GM18517 (cell line): Measurements from ENCODE around the gene CDK2AP2.
"Not testable (repeated sequence)": the region's sequence is repeated elsewhere in the genome, so short reads cannot be mapped to it uniquely, and the experiment has no call there.

Experiments used
- ATAC-seq: cut with Tn5 transposase; IDR thresholded peaks from one replicate; pipeline ENCODE4 v1.9.1; 2021; ENCODE audit warnings: mild to moderate bottlenecking, moderate library complexity; ENCODE audit not compliant: unreplicated experiment

CDK2AP2 gene

DNA sequence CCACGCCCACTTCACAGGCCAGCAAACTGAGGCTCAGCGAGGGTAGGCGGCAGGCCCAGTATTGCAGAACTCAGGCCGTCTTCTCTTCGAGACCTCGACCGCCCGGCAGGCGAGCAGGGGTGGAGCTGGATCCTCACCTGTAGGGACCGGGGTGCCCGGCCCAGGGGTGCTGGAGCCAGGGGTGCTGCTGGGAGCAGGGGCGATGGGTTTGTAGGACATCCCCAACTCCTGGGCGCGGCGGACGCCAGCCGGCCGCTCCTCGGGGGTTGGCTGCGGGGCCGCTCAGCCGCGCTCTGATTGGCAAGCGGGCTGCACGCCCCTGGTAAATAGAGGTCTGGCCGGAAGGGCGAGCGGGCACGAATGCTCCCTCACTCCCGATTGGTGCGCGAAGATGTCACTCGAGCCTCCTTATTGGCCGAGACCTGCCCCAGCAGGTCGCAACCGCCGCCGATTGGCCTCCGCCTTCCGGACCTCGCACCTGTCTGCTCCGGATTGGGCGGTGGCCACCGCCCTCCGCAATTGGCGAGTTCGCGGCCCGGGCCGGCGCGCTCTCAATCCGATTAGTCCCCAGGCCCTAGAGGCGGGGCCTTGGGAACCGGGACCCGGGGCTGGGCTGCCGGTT, at the start of gene CDK2AP2:
CDK2AP2 (minus strand) TSS at position 299 of the 622 bp plus-strand sequence; CDS start at position 219, 80 bp downstream.
- ATAC-seq, result peak; percentile 73

GRCh38 chr11:67556244-67556643, 48.3 kb upstream of the CDK2AP2 start:
- no peak for ATAC-seq

DNA sequence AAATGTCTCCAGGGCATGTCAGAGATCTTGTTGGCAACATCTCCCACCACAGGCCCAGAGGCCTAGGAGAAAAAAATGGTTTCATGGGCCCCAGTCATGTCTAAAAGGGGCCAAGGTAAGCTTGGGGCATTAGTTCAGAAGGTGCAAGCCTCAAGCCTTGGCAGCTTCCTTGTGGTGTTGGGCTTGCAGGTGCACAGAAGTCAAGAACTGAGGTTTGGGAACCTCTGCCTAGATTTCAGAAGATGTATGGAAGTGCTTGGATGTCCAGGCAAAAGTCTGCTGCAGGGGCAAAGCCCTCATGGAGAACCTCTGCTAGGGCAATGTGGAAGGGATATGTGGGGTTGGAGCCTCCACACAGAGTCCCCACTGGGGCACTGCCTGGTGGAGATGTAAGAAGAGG, 43.7 kb upstream of the CDK2AP2 start:
- not testable (repeated sequence) for ATAC-seq

- ATAC-seq, result no peak
Measured at GRCh38 chr11:67551127-67551526, 43.2 kb upstream of the CDK2AP2 start.

DNA sequence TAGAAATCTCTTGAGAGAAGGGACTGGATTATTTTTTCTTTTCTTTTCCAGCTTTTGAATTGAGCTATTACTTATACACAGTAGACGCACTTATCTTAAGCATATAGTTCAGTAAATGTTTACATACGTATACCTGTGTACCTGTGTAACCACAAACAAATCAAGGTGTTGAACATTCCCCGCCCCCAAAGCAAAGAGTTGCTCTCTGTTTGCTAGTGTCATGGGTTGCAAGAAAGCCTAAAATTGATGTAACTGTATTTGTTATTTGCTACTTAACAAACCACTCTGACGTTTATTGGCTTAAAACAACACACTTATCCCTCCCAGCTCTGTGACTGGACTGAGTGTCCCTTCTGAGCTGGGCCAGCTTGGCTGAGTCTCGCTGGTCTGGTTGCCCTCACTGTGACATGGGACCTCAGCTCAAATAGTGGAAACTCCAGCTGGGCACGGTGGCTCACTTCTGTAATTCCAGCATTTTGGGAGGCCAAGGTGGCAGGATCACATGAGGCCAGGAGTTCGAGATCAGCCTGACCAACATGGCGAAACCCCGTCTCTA, 40.7 kb upstream of the CDK2AP2 start:
- ATAC-seq, result no peak

DNA sequence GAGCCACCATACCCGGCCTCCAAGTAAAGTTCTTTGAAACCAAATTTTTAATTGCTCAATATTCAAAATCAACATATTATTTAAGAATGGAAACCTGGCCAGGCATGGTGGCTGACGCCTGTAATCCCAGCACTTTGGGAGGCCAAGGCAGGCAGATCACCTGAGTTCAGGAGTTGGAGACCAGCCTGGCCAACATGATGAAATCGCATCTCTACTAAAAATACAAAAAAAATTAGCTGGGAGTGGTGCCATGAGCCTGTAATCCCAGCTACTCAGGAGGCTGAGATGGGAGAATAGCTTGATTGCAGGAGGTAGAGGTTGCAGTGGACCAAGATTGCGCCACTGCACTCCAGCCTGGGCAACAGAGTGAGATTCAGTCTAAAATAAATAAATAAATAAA, 40.1 kb upstream of the CDK2AP2 start:
- ATAC-seq, result not testable (repeated sequence)

DNA sequence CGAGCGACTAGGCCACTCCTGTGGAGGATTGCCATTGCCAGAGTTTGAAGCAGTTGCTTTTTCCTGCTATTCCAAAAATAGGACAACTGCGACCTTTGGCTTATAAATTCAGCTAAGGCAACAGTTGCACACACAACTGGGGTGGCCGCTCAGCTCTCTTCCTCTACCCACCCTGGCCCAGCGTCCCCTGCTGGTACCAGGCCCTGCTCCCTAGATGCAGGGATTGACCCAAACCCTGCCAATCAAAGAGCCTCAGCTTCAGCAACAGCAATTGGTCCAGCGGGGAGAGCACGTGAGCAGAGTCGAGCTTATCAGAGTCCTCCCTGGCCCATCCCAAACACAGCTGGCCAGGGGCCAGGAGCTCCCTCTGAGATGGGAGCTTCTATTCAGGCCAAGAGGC, 37.3 kb upstream of the CDK2AP2 start:
- ATAC-seq, result no peak

- no peak for ATAC-seq
Measured at GRCh38 chr11:67544616-67545242, 36.8 kb upstream of the CDK2AP2 start.

GRCh38 chr11:67543585-67543984, 35.6 kb upstream of the CDK2AP2 start:
- no peak for ATAC-seq

- ATAC-seq, result no peak
Measured at GRCh38 chr11:67542971-67543370, 35.0 kb upstream of the CDK2AP2 start.

GRCh38 chr11:67542169-67542568, 34.2 kb upstream of the CDK2AP2 start:
- ATAC-seq, result no peak

GRCh38 chr11:67541198-67541597, 33.2 kb upstream of the CDK2AP2 start:
- ATAC-seq, result no peak

DNA sequence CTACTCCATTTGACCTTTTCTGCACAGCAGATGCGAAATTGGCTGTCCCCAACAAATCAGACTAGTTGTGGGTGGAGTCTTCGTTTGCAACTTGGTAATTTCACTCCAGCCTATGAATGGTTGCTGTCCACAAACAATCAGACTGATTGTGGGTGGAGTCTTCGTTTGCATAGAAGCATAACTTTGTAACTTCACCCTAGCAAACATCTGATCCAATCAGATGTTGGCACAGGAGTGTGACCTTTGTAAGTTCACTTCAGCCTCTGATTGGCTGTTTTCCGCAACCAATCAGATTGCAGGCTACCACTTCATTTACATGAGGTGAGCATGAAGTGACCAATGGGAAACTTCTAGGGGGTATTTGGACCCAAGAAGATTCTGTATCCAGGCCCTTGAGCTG, 31.6 kb upstream of the CDK2AP2 start:
- no peak for ATAC-seq

DNA sequence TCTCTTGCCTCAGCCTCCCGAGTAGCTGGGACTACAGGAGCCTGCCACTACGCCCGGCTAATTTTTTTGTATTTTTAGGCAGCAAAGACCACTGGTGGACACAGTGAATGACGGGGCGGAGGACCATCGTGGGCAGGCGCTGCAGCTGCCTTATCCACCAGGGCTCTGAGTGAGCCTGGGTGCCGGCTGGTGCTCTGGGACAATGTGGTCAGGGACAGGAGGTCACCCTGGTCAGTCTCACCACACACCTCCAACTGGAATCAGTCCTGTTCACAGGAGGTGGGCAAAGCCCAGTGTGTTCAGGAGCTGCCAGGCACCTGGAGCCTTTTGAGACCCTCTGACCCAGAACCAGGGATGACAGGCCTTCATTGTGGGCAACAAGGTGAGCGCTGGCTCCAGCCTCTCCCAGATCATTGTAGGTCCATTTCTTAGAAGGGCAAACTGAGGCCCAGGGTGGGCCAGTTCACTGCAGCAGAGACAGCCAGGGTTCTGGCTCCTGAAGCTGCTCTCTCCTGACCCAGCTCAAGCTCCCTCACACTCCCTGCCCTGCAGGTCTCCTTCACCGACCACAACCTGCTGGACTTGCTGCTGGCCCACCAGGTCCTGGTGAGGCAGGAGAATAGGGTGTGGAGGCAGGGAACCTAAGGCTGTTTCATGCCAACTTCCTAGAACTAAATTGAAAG, 31.0 kb upstream of the CDK2AP2 start:
- ATAC-seq, result no peak

- no peak for ATAC-seq
Measured at GRCh38 chr11:67538306-67538705, 30.3 kb upstream of the CDK2AP2 start.

DNA sequence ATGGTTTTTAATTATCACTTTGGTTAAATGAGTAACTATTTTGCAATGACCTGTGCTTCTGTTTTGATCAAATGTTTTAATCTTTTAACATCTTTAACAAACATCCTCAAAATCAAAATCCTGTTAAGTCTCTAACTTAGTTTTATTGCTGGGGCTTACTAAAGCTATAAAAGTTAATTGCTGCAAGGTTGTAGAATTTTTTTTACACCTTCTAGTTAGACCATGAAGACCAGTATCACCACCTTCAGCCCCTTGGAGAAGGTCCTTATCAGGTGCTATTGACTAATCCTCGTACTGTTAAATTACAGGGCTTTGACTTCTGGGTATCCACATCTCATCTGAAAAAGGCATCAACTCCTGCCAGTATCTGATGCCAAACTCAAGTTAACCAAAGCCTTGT, 27.6 kb upstream of the CDK2AP2 start:
- ATAC-seq, result no peak

- no peak for ATAC-seq
Measured at GRCh38 chr11:67534070-67534679, 26.2 kb upstream of the CDK2AP2 start.

GRCh38 chr11:67532889-67533288, 24.9 kb upstream of the CDK2AP2 start:
- ATAC-seq, result no peak

DNA sequence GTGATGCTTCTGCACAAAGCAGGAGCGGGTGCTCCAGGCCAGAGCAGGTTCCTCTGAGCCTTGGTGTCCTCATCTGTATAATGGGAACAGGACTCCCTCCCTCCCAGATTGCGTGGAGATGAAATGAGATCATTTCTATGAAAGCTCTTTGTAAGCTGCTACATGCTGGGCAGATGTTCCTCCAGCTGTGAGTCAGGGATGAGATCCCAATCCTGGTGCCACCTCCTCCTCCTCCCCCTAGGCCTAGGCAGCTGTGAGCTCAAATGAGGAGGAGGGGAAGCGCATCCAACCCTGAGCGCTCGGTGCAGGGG, 22.3 kb upstream of the CDK2AP2 start:
- ATAC-seq, result no peak

GRCh38 chr11:67528376-67528775, 20.4 kb upstream of the CDK2AP2 start:
- ATAC-seq, result no peak

DNA sequence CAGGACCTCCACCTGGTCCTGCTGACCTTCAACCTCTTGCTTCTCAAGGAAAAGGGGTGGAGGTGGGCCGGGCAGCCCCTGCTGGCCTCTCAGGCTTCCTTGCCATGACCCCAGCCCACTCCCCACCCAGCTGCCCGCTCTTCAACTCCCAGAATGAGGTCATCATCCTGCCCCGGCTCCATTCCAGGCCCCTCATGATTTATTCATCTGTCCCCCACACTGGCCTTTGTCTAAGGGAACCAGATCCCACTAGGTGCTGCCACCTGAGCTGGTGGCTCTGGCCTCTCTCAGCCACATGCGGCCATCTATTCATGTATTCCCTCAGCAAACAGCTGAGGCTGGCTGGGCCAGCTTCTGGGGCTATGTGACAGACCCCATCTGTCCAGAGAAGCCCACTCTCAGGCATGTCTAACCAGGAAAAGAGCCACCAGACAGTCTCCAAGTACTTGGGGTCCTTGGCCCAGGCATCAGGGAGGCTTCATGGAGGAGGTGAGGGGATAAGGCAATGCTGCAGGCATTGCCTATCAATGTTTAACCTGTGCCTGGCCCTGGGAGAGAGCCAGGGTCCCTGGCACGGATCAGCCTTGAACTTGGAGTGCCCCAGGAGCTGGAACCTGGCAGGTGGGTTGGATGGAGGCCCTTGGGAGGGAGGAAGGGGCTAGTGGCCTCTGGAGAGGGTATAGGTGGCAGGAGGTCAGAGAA, 17.5 kb upstream of the CDK2AP2 start:
- no peak for ATAC-seq
